ENCODE results near the gene ZNF844. TPM values are rescaled to one million over a fixed set of nuclear protein-coding genes. Genes with fewer than 3 reads are reported as not detected.

ZNF844 gene
- total and polyA plus RNA-seq, 2 of the 8 experiments (the other 6 are each of a cell fraction or from before 2014, with no cell fraction given), result 3.1 to 9.8 TPM

GRCh38 chr19:12035220-12036172, 29.0 kb upstream of the ZNF844 start, which contains the start of gene ZNF433 (continued):
- TF ChIP-seq CHD7 (IDR thresholded peaks at IDR 0.05; ENCODE audit: insufficient replicate concordance, low read length) (no peak), GABPA (IDR thresholded peaks at IDR 0.05; ENCODE audit: borderline replicate concordance, insufficient read depth, low read length) (no peak), MAFK (IDR thresholded peaks at IDR 0.05; ENCODE audit: low read depth, low read length) (no peak), EP300 (IDR thresholded peaks at IDR 0.05; ENCODE audit: borderline replicate concordance in 1 of 2, low read depth in 2 of 2, low read length in 2 of 2) (peak in 1 of 2 experiments; percentile 69; a peak in 1 of 3 replicates), NRF1 (IDR thresholded peaks at IDR 0.05; ENCODE audit: low read depth, low read length) (no peak), NANOG (IDR thresholded peaks at IDR 0.05; ENCODE audit: insufficient read depth, low read depth, low read length, poor library complexity, severe bottlenecking) (peak; percentile 21)

Measured in H1 (cell line).